ENCODE measurements around the gene AHNAK.

The AHNAK gene

DNA sequence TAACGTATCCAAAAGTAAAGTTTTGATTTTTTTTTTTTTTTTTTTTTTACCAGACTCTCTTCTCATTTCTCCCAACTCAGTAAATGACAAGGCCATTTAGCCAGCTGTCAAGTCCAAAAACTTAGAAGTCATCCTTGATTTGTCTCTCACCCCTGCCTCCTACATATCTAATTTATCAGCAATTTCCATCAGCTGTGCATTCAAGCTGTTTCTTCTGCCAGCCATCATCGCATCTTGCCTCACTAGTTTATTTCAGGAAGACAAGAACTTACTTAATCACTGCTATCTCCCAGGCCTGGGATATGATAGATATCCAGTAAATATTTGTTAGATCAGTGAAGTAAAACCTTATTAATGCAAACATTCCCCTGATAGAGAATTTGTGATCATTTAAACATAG, 80.2 kb downstream of the AHNAK start:
- H3K4me3 ChIP-seq (ENCODE audit: low read depth, low read length), result no peak overlapping the region
- TF ChIP-seq, protein P1, sequence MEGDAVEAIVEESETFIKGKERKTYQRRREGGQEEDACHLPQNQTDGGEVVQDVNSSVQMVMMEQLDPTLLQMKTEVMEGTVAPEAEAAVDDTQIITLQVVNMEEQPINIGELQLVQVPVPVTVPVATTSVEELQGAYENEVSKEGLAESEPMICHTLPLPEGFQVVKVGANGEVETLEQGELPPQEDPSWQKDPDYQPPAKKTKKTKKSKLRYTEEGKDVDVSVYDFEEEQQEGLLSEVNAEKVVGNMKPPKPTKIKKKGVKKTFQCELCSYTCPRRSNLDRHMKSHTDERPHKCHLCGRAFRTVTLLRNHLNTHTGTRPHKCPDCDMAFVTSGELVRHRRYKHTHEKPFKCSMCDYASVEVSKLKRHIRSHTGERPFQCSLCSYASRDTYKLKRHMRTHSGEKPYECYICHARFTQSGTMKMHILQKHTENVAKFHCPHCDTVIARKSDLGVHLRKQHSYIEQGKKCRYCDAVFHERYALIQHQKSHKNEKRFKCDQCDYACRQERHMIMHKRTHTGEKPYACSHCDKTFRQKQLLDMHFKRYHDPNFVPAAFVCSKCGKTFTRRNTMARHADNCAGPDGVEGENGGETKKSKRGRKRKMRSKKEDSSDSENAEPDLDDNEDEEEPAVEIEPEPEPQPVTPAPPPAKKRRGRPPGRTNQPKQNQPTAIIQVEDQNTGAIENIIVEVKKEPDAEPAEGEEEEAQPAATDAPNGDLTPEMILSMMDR (IDR thresholded peaks at IDR 0.05; ENCODE audit: low read depth, low read length), result no peak

DNA sequence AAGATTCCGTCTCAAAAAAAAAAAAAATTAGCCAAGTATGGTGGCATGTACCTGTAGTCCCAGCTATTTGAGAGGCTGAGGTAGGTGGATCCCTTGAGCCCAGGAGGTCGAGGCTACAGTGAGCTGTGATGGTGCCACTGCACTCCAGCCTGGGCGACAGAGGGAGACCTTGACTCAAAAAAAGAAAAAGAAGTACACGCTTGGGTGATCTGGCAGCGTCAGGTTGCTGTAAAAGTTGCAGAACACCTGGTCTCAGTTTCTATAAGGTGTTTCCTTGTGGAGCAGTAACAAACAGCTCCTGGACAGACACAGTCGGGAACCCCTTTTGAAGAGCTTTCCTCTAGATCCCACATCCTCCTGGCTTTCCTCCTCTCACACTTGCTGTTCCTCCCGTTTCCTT, 82.0 kb downstream of the AHNAK start:
- TF ChIP-seq, protein P1 (IDR thresholded peaks at IDR 0.05; ENCODE audit: low read depth, low read length), result no peak
- H3K4me3 ChIP-seq (ENCODE audit: low read depth, low read length), result no peak overlapping the region

DNA sequence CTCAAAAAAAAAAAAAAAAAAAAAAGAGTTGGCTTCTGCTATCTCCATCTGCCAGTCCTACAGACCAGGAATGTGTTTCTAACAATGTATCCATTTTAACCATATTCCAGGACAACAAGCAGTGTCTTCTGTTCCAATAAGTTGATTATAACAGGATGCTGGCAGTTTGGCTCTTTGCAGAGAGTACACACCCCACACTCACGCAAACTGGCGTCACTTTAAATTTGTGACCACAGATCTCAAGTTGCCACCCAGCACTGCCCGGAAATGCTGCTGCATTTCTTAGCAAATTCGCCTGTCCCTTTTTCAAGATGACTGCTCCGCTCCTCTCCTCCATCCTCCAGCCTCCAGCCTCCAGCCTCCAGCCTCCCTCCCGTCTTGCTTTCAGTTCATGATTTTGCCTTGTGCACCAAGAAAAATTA, 83.5 kb downstream of the AHNAK start:
- TF ChIP-seq, protein P1 (IDR thresholded peaks at IDR 0.05; ENCODE audit: low read depth, low read length), result no peak
- no peak overlapping the region for H3K4me3 ChIP-seq (ENCODE audit: low read depth, low read length)

DNA sequence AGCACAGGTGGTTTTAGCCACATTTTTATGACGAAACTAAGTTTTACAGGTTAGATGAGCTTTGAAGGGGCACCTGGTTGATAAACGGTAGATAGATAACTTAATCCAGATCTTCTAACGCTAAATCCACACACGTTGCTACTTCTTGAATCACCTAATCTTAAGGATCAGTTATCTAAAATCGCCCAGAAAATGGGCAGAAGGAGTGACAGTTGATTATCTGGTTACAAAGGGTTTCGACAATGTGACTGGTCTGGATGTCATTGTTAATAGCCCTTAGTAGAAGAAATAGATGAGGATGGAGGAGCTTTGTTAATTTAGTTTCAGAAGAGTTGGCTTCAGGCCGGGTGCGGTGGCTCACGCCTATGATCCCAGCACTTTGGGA, 84.1 kb downstream of the AHNAK start:
- TF ChIP-seq, protein P1 (IDR thresholded peaks at IDR 0.05; ENCODE audit: low read depth, low read length), result no peak
- H3K4me3 ChIP-seq (ENCODE audit: low read depth, low read length), result no peak overlapping the region

DNA sequence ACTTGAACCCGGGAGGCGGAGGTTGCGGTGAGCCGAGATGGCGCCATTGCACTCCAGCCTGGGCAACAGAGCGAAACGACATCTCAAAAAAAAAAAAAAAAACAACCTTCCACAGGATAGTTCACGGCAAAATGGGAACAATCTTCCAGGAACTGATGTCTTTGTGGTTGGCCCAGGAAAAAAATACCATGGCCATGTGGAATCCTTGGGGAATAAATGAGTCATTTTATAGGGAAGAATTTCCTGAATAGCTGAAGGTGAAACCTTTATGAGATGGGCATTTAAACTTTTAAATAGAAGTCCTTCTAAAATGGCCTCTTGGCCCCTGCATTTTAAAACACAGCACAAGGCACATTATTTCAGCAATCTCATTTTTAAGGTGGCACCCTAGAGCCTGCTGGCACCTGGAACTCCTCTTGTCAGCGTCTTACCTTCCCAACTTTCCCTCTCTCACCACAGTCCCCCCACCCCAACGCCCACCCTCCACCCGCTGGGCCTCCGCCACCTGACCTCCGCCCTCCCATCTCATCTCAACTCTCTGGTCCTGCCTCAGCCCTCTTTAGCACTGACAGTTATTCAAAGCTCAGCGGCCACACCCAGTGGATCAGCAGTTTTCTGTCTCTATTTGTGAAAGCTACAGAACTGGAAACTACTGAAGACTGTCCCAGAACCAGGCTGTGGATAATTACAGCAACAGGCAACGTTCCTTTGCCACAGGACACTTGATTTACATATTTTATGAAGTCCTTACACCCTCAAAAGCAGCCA, 84.7 kb downstream of the AHNAK start:
- H3K4me3 ChIP-seq (ENCODE audit: low read depth, low read length), result no peak overlapping the region
- TF ChIP-seq, protein P1 (IDR thresholded peaks at IDR 0.05; ENCODE audit: low read depth, low read length), result no peak

DNA sequence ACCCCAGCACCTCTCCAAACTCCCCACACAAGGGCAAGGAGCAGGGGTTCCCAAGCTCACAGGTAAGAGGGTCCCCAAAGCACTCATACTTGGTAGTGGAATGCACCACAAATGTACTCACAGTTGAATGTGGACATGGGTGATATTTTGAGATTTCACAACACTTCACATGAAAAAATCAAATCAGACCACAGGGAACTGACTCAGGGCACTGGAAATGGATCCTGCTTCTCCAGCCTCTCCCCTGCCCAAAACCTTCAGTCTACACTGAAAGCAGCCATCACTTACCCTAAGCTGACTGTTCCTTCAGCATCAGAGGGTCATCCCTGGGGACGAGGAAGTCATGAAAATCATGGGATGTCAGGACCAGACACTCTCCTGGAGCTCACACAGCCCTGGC, 87.5 kb downstream of the AHNAK start:
- H3K4me3 ChIP-seq (ENCODE audit: low read depth, low read length), result no peak overlapping the region
- TF ChIP-seq, protein P1 (IDR thresholded peaks at IDR 0.05; ENCODE audit: low read depth, low read length), result no peak

DNA sequence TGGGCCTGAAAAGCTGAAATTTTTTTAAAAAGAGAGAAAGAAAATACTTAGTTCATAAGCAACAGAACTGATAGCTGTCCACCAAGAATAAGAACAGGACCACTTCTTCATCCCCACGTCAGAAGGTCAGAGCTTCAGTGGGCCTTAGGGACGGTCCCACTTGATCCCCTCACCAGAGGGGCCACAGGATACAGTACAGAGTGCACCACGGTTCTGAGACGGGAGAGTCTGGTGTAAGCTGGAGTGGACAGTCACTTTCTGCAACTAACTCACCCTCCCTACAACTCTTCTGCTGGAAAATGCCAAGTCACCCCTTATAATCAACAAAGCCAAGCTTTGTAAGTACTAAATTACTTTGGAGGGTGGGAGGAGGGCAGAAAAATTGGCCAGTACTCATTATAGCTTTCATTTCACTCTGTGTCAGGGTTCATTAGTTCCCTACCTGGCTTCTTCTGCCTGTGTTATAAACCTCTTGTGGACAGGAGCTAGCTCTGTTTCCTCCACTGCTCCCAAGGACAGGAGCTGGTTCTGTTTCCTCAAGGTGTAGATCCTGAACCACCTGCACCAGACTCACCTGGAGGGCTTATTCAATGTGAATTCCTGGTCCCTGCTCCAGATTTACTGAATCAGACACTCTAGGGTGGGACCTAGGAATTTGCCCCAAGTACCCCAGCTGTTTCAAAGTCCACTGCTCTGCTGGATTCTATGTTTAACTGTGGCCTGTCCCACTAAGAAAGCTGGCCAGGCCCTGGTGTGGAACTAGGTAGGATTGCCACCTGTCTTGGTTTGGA, 88.2 kb downstream of the AHNAK start:
- TF ChIP-seq, protein P1 (IDR thresholded peaks at IDR 0.05; ENCODE audit: low read depth, low read length), result no peak
- H3K4me3 ChIP-seq (ENCODE audit: low read depth, low read length), result no peak overlapping the region
